SK-N-SH (cell line): ENCODE data around the gene MAN1A1. TPM values are rescaled to one million over a fixed set of nuclear protein-coding genes. Genes with fewer than 3 reads are reported as not detected.

Experiments
- CTCF ChIA-PET: fragments of 300-600, 350-600 bp; formaldehyde crosslinking; extraction: SDS; loops from one replicate; lab custom pipeline; 2021; lab: Yijun Ruan, JAX
- POLR2A ChIA-PET: fragments of 350-600 bp; sonication (Branson Sonifier 250); formaldehyde crosslinking; extraction: SDS; loops from one replicate; lab custom pipeline; 2020; ENCODE audit warnings: antibody characterized with exemption, inconsistent platforms; lab: Yijun Ruan, JAX
- DNase-seq: peaks from one replicate; pipeline ENCODE4 v3.0.0; 2012
- H2AFZ ChIP-seq: fragments of 200-600 bp; sonication (generic); 2 replicates; pipeline ENCODE4 v1.8.1; 2016; ENCODE audit warnings: antibody characterized with exemption, mild to moderate bottlenecking, low read depth
- H3F3A ChIP-seq: fragments of 200-600 bp; sonication (generic); replicated peaks from 2 replicates; pipeline ENCODE3; 2016; ENCODE audit warnings: antibody characterized with exemption, mild to moderate bottlenecking; ENCODE audit not compliant: insufficient read depth
- H3K27ac ChIP-seq, 2 experiments: fragments of 200-500 bp in 1 of 2; fragments of 200-600 bp in 1 of 2; sonication (Bioruptor generic) in 1 of 2; sonication (generic), shearing (Covaris generic) in 1 of 2; 2 replicates each; pipeline versions ENCODE4 v1.5.1 to v1.6.1; 2014 to 2016; ENCODE audit warnings: low read depth in 2 of 2, inconsistent platforms in 1 of 2, low read length in 1 of 2, mild to moderate bottlenecking in 1 of 2, mixed read lengths in 1 of 2
- H3K27me3 ChIP-seq: fragments of 200-600 bp; sonication (generic), shearing (Covaris generic); 2 replicates; pipeline ENCODE4 v1.6.1; 2016; ENCODE audit warnings: mixed run types; ENCODE audit not compliant: insufficient read depth
- H3K36me3 ChIP-seq, 2 experiments: fragments of 200-500 bp in 1 of 2; fragments of 200-600 bp in 1 of 2; sonication (Bioruptor generic) in 1 of 2; sonication (generic) in 1 of 2; replicated peaks in 1 of 2; 2 replicates each; pipeline versions ENCODE3 to v1.5.1; 2014 to 2016; ENCODE audit warnings: low read length in 1 of 2, mild to moderate bottlenecking in 1 of 2; ENCODE audit not compliant: insufficient read depth in 2 of 2, control insufficient read depth in 1 of 2
- H3K4me1 ChIP-seq, 2 experiments: fragments of 200-500 bp in 1 of 2; fragments of 200-600 bp in 1 of 2; sonication (Bioruptor generic) in 1 of 2; sonication (generic), shearing (Covaris generic) in 1 of 2; 2 replicates each; pipeline versions ENCODE4 v1.5.1 to v1.6.1; 2014 to 2016; ENCODE audit warnings: low read depth in 1 of 2, low read length in 1 of 2, mixed run types in 1 of 2; ENCODE audit not compliant: insufficient read depth in 2 of 2, control insufficient read depth in 1 of 2
- H3K4me2 ChIP-seq: fragments of 200-600 bp; sonication (generic), shearing (Covaris generic); 2 replicates; pipeline ENCODE4 v1.6.1; 2017; ENCODE audit warnings: mixed run types
- H3K4me3 ChIP-seq, 2 experiments: fragments of 200-500 bp in 1 of 2; fragments of 200-600 bp in 1 of 2; sonication (Bioruptor generic) in 1 of 2; sonication (generic), shearing (Covaris generic) in 1 of 2; 2 replicates each; pipeline versions ENCODE4 v1.5.1 to v1.8.1; 2014 to 2016; ENCODE audit warnings: low read depth in 2 of 2, inconsistent platforms in 1 of 2, low read length in 1 of 2, mild to moderate bottlenecking in 1 of 2, mixed read lengths in 1 of 2, moderate library complexity in 1 of 2
- H3K79me2 ChIP-seq: fragments of 200-600 bp; sonication (generic); 2 replicates; pipeline ENCODE4 v1.8.1; 2017; ENCODE audit warnings: mild to moderate bottlenecking; ENCODE audit not compliant: insufficient read depth
- H3K9ac ChIP-seq: fragments of 200-600 bp; sonication (generic); 2 replicates; pipeline ENCODE4 v1.6.1; 2017; ENCODE audit warnings: mixed run types
- H3K9me2 ChIP-seq: fragments of 200-600 bp; sonication (generic); 2 replicates; pipeline ENCODE4 v1.6.1; 2017; ENCODE audit warnings: mixed run types
- H3K9me3 ChIP-seq: fragments of 200-600 bp; sonication (generic); 2 replicates; pipeline ENCODE4 v1.6.1; 2017; ENCODE audit warnings: mixed run types, mild to moderate bottlenecking, moderate library complexity
- H4K20me1 ChIP-seq: fragments of 200-600 bp; sonication (generic); 2 replicates; pipeline ENCODE4 v1.6.1; 2017; ENCODE audit warnings: mild to moderate bottlenecking, mixed run types; ENCODE audit not compliant: insufficient read depth
- CHD2 ChIP-seq: fragments of 150-350 bp; IDR thresholded peaks from 2 replicates; pipeline ENCODE4 v1.6.1; 2018; ENCODE audit warnings: low read length; ENCODE audit not compliant: partially characterized antibody
- ELF1 ChIP-seq: IDR thresholded peaks from 2 replicates; pipeline ENCODE4 v1.4.0; 2012
- EZH2phosphoT487 ChIP-seq: fragments of 200-600 bp; sonication (generic); IDR thresholded peaks from 2 replicates; pipeline ENCODE4 v1.6.1; 2017; ENCODE audit warnings: low read depth, mixed run types, mild to moderate bottlenecking, antibody characterized with exemption, moderate library complexity, borderline replicate concordance
- FOSL2 ChIP-seq: IDR thresholded peaks from 2 replicates; pipeline ENCODE4 v1.4.0; 2012; ENCODE audit warnings: low read depth, mild to moderate bottlenecking, moderate library complexity, borderline replicate concordance
- FOXJ3 ChIP-seq: sonication (generic); formaldehyde crosslinking; IDR thresholded peaks from 2 replicates; pipeline ENCODE4 v1.5.1; 2020; ENCODE audit warnings: mild to moderate bottlenecking, missing genetic modification reagents
- GATA2 ChIP-seq: sonication (generic); formaldehyde crosslinking; IDR thresholded peaks from 2 replicates; pipeline ENCODE4 v1.5.0; 2020; ENCODE audit warnings: mild to moderate bottlenecking, missing genetic modification reagents
- JUND ChIP-seq: IDR thresholded peaks from 2 replicates; pipeline ENCODE4 v1.4.0; 2012
- MEF2A ChIP-seq: IDR thresholded peaks from 2 replicates; pipeline ENCODE4 v1.4.0; 2012; ENCODE audit warnings: low read depth, borderline replicate concordance
- MXI1 ChIP-seq: IDR thresholded peaks from 2 replicates; pipeline ENCODE4 v1.6.1; 2012; ENCODE audit warnings: mild to moderate bottlenecking, low read depth, low read length, improper control_type of control experiment
- NFIC ChIP-seq: IDR thresholded peaks from 2 replicates; pipeline ENCODE4 v1.4.0; 2012; ENCODE audit warnings: borderline replicate concordance
- POLR2AphosphoS5 ChIP-seq: IDR thresholded peaks from 2 replicates; pipeline ENCODE4 v1.6.1; 2012; ENCODE audit warnings: low read depth, low read length
- RCOR1 ChIP-seq: fragments of 150-350 bp; IDR thresholded peaks from 2 replicates; pipeline ENCODE4 v1.6.1; 2017; ENCODE audit warnings: antibody characterized with exemption, low read length
- RFX5 ChIP-seq: IDR thresholded peaks from 2 replicates; pipeline ENCODE4 v1.6.1; 2012; ENCODE audit warnings: mild to moderate bottlenecking, improper control_type of control experiment, low read length
- TCF12 ChIP-seq: IDR thresholded peaks from 2 replicates; pipeline ENCODE4 v1.4.0; 2012
- WGBS: methylation state at CpG from one replicate; pipeline ENCODE4 v1.1.6; 2017; ENCODE audit warnings: low lambda C conversion rate; 5-methylcytosine and 5-hydroxymethylcytosine counted together
- polyA plus RNA-seq, 3 experiments: library from polyadenylated mRNA; depleted of rRNA; stranded (reverse); fragments of >200 nt; gene quantifications; 2 replicates each; pipeline ENCODE4 v1.2.3, GENCODE V29; 2012
- TF ChIP-seq, protein P1 (sequence below): IDR thresholded peaks from 2 replicates; pipeline ENCODE4 v1.6.1; 2012; ENCODE audit warnings: mild to moderate bottlenecking, low read depth, low read length, moderate library complexity

The MAN1A1 gene
- polyA plus RNA-seq, 1 of the 3 experiments (the other 2 are of a cell fraction) = 28.0 TPM

DNA sequence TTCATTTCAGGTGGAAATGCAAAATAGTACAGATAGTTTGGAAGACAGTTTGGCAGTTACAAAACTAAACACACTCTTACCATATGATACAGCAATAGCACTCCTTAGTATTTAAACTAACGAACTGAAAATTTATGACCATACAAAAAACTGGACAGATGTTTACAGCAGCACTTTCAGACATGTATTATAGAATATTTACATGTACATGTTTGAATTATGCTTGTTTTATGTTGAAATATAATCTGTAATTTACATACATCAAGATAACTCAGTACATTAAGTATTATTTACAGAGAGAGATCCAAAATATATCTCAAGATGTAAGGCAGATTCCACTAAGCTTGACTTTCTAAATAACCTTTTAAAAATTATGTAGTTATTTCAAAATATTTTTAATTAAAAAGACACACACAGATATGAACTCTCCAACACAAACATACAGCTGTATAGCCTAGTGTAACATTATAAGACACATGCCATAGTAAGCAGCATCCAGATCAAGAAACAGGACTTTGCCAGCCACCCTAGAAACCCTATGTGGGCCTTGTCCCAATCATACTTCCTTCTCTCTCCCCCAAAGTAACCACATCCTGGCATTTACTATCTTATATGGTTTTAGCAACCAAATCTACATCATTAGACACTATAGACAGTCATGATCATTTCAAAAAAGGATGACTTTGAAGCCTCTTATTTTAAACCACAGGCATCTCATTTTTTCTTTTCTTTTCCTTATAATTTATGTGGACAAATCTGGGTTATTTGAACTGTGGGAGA lies 82.2 kb downstream of the MAN1A1 start:
- CTCF ChIA-PET = no interaction called here
- Histone ChIP-seq H3F3A (no peaks in the 10 kb centered on the region), H3K9ac (no peak overlapping the region), H4K20me1 (no peaks in the 10 kb centered on the region), H3K4me3 (no peak overlapping the region), H2AFZ (no peak overlapping the region), H3K9me3 (peaks cover 12% of the 10 kb centered on the region), H3K27ac (no peak overlapping the region), H3K9me2 (no peaks in the 10 kb centered on the region), H3K36me3 (peaks cover 10% of the 10 kb centered on the region in 2 experiments), H3K79me2 (no peaks in the 10 kb centered on the region), H3K27me3 (no peaks in the 10 kb centered on the region), H3K4me1 (no peaks in the 10 kb centered on the region), H3K4me2 (no peak overlapping the region)
- TF ChIP-seq JUND (no peak), RCOR1 (no peak), NFIC (no peak), GATA2 (CRISPR knock-in tag) (no peak), EZH2phosphoT487 (no peak), RFX5 (no peak), ELF1 (no peak), FOXJ3 (CRISPR knock-in tag) (no peak), POLR2AphosphoS5 (no peak), MEF2A (no peak), CHD2 (no peak), MXI1 (no peak), FOSL2 (no peak), TCF12 (no peak)
- TF ChIP-seq, protein P1, sequence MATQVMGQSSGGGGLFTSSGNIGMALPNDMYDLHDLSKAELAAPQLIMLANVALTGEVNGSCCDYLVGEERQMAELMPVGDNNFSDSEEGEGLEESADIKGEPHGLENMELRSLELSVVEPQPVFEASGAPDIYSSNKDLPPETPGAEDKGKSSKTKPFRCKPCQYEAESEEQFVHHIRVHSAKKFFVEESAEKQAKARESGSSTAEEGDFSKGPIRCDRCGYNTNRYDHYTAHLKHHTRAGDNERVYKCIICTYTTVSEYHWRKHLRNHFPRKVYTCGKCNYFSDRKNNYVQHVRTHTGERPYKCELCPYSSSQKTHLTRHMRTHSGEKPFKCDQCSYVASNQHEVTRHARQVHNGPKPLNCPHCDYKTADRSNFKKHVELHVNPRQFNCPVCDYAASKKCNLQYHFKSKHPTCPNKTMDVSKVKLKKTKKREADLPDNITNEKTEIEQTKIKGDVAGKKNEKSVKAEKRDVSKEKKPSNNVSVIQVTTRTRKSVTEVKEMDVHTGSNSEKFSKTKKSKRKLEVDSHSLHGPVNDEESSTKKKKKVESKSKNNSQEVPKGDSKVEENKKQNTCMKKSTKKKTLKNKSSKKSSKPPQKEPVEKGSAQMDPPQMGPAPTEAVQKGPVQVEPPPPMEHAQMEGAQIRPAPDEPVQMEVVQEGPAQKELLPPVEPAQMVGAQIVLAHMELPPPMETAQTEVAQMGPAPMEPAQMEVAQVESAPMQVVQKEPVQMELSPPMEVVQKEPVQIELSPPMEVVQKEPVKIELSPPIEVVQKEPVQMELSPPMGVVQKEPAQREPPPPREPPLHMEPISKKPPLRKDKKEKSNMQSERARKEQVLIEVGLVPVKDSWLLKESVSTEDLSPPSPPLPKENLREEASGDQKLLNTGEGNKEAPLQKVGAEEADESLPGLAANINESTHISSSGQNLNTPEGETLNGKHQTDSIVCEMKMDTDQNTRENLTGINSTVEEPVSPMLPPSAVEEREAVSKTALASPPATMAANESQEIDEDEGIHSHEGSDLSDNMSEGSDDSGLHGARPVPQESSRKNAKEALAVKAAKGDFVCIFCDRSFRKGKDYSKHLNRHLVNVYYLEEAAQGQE = no peak
- WGBS = 91% methylated on average over 1 of the region's 1 CpG
- no peak for DNase-seq
- POLR2A ChIA-PET = no interaction called here
